Embryonic facial prominence (tissue), 1 donor: Measurements from ENCODE around the gene IFNA4.
"Not testable (repeated sequence)": the region's sequence is repeated elsewhere in the genome, so short reads cannot be mapped to it uniquely, and the experiment has no call there.

Experiments
- DNase-seq: peaks from one replicate; pipeline ENCODE4 v3.0.0-alpha.2; 2016; ENCODE audit errors: extremely low spot score

The IFNA4 gene

DNA sequence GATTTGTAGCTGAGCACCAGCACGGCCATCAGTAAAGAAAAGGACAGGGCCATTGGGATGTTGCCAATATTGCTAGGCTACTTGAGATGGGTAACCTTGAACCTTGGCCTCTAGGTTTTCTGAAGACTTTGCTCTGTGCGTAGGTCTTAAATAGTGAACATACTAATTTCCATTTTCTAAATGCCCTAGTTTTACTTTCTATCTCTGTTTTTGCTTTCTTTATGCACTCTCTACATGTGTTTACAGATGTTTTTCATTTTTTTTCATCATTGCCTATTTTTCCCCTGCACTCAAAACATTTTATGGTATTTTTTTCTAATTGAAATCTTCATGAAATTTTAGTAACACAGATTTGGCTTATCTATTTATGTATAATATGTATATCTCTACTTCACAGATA is 20.8 kb downstream of the IFNA4 start, which contains the start of gene IFNA21:
Gene IFNA21, minus strand, starts transcription at position 101 of the 400 bp plus-strand sequence. Its CDS starts 48 bp downstream, at position 53.
- not testable (repeated sequence) for DNase-seq

DNA sequence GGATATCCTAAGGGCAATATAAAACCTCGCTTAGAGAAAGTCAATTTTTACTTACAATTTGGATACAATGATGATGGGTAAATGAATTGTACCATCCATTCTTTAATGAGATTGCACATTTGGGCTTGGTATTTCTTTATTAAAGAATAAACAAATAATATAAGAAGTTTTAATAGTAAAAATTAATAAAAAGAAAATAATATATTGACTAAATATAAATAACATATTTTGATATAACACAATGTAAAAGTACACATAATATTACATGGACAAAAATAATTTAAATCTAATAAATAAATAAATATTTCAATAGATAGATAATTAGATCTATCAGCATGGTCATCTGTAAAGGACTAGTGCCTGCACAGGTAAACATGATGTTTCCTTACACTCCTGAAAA is 21.9 kb downstream of the IFNA4 start:
- DNase-seq, result no peak

DNA sequence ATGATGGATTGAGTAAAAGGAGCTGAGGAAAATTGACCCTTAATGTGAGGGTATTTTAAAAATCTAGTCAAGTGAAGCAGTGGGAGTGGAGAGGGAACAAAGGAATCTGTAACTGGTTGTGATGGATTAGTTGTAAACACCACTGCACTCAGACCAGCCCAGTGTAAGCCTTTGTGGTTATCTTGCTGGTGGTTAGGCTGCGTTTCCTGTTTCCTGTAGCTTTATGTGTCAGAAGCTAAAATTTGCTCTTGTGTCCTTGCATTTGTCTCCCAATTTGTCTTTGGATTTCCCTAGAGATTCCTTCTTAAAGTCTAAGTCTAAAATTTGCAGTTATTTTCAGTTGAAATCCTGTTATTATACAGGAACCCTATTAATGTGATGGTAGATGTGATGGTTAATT is 27.2 kb downstream of the IFNA4 start:
- DNase-seq, result no peak

- no peak for DNase-seq
Measured at GRCh38 chr9:21155501-21155900, 31.9 kb downstream of the IFNA4 start.

DNA sequence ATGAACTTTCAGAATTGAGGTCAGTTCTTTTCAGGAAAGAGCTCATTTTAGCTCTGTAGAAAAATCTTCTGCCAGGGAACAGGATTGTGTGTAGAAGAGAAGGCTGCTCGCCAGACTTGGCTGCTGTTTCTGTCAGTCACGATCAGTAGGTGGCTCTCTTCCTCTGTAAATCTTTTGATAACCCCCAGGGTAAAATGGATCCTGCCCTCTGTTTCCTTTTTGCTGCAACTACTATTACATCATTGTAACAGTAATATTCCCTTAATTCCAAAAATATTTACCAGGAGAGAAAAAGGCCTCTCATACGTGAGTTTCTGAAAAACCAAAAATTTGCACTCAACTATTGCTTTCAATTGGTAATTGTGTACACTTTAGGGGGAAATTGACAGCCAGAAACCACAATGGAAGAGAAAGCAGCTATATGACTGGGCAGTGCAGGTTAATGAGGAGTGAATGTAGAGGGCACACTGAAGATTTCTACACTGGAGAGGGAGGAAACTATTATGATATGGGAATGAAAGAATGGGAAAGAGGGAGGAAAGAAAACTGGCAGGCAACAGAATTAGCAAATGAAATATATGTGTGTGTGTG is 33.3 kb downstream of the IFNA4 start:
- no peak for DNase-seq

DNA sequence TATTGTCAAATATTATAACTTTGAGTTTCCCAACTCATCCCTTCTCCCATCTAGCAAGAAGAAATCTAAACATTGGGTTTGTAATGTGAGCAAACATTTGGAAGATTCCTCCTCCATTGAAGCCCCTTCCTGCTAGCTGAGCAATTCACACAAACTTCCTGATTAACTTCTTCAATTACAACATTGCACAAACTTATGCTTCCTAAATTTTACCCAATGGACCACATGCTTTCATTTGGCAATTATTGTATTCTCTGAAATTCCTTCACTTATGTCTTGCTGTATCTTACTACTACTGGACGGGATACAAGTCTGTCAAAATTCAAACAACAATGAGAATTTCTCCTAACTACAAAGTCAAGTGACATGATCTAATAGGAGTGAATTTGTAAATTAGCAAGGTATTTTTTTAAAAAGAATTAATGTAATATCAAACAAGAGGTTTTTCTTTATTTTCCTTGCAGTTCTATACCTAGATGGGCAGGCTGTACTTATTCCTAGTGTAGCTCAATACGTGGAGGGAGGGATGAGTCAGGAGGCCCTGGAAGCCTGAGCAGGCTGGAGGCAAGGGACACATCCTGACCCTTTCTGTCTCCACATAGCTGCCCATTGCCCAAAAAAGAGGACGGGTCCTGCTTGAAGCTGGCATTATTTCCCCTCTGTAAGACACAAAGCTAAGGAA is 33.9 kb downstream of the IFNA4 start:
- DNase-seq, result no peak

GRCh38 chr9:21144603-21145002 is 42.8 kb downstream of the IFNA4 start:
- DNase-seq, result no peak

- no peak for DNase-seq
Measured at GRCh38 chr9:21141427-21141882, 45.9 kb downstream of the IFNA4 start, which contains the start of gene IFNW1. TSS of gene IFNW1 (minus strand) at chr9:21141832. CDS start at chr9:21141570, 262 bp downstream.

DNA sequence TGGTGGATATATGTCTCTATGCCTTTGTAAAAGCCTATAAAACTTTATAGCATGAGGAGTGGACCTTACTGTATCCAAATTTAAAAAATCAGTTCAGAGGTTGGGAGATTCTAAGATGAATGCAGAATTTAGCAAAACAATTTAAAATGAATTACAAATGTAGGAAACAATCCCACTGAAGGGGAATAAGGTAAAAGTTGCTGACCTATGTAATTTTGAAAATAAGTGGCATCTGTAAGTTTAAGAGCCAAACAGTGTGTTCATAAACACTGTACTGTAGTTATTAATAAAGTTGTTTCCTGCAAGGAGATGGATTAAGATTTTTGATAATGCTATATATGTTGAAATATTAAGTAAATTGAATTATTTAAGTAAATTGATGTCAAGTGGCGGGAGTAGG is 50.4 kb downstream of the IFNA4 start:
- no peak for DNase-seq
